Measurements from ENCODE around the gene GRIK3.
"Not testable (repeated sequence)": the region's sequence is repeated elsewhere in the genome, so short reads cannot be mapped to it uniquely, and the experiment has no call there.

GRIK3 gene

GRCh38 chr1:36934061-36934460 lies 100.3 kb downstream of the GRIK3 start:
- no peak for DNase-seq

GRCh38 chr1:36927826-36928225 lies 106.5 kb downstream of the GRIK3 start:
- no peak for DNase-seq

GRCh38 chr1:36925251-36925650 lies 109.1 kb downstream of the GRIK3 start:
- DNase-seq = no peak

- no peak for DNase-seq
These were observed 110.0 kb downstream of the GRIK3 start for GRCh38 chr1:36924282-36924811.

- DNase-seq = no peak
These were observed 111.5 kb downstream of the GRIK3 start for GRCh38 chr1:36922593-36923426.

GRCh38 chr1:36922071-36922470 lies 112.2 kb downstream of the GRIK3 start:
- DNase-seq = no peak

GRCh38 chr1:36920801-36921405 lies 113.4 kb downstream of the GRIK3 start:
- DNase-seq = no peak

GRCh38 chr1:36920371-36920770 lies 113.9 kb downstream of the GRIK3 start:
- DNase-seq = no peak

- no peak for DNase-seq
These were observed 114.7 kb downstream of the GRIK3 start for GRCh38 chr1:36919491-36920145.

GRCh38 chr1:36918604-36919003 lies 115.7 kb downstream of the GRIK3 start:
- no peak for DNase-seq

GRCh38 chr1:36916542-36916941 lies 117.8 kb downstream of the GRIK3 start:
- not testable (repeated sequence) for DNase-seq

- no peak for DNase-seq
These were observed 120.7 kb downstream of the GRIK3 start for GRCh38 chr1:36913484-36914060.

- DNase-seq = no peak
These were observed 121.3 kb downstream of the GRIK3 start for GRCh38 chr1:36913016-36913415.

- DNase-seq = no peak
These were observed 121.9 kb downstream of the GRIK3 start for GRCh38 chr1:36912365-36912865.

- no peak for DNase-seq
These were observed 122.6 kb downstream of the GRIK3 start for GRCh38 chr1:36911561-36912364.

GRCh38 chr1:36910886-36911540 lies 123.3 kb downstream of the GRIK3 start:
- DNase-seq = no peak

- DNase-seq = no peak
These were observed 124.2 kb downstream of the GRIK3 start for GRCh38 chr1:36909946-36910725.

GRCh38 chr1:36909359-36909758 lies 125.0 kb downstream of the GRIK3 start:
- DNase-seq = not testable (repeated sequence)

- DNase-seq = no peak
These were observed 126.2 kb downstream of the GRIK3 start for GRCh38 chr1:36908096-36908495.

- no peak for DNase-seq
These were observed 127.8 kb downstream of the GRIK3 start for GRCh38 chr1:36906555-36906954.

- DNase-seq = no peak
These were observed 128.4 kb downstream of the GRIK3 start for GRCh38 chr1:36905941-36906340.
